ENCODE measurements around the gene CEP112.
"Not testable (repeated sequence)": the region's sequence is repeated elsewhere in the genome, so short reads cannot be mapped to it uniquely, and the experiment has no call there.

The CEP112 gene

GRCh38 chr17:66210208-66210574 lies 18.3 kb upstream of the CEP112 start:
- DNase-seq: no peak

GRCh38 chr17:66207936-66208335 lies 16.0 kb upstream of the CEP112 start:
- no peak for DNase-seq

GRCh38 chr17:66203274-66204015 lies 11.5 kb upstream of the CEP112 start:
- no peak for DNase-seq

GRCh38 chr17:66200685-66201092 lies 8.8 kb upstream of the CEP112 start:
- peak; percentile 42 for DNase-seq

GRCh38 chr17:66198242-66198641 lies 6.3 kb upstream of the CEP112 start:
- DNase-seq: no peak

- no peak for DNase-seq
Measured at GRCh38 chr17:66192378-66192687, 400 bp upstream of the CEP112 start.

- DNase-seq: no peak
Measured at GRCh38 chr17:66190738-66191592, 968 bp downstream of the CEP112 start.

- DNase-seq: no peak
Measured at GRCh38 chr17:66187718-66188117, 4.2 kb downstream of the CEP112 start.

GRCh38 chr17:66185862-66186261 lies 6.1 kb downstream of the CEP112 start:
- DNase-seq: no peak

- no peak for DNase-seq
Measured at GRCh38 chr17:66184392-66184791, 7.5 kb downstream of the CEP112 start.

- no peak for DNase-seq
Measured at GRCh38 chr17:66183529-66183928, 8.4 kb downstream of the CEP112 start.

GRCh38 chr17:66178642-66179041 lies 13.3 kb downstream of the CEP112 start:
- no peak for DNase-seq

- peak; percentile 66 for DNase-seq
Measured at GRCh38 chr17:66177048-66177447, 14.9 kb downstream of the CEP112 start.

GRCh38 chr17:66175892-66176291 lies 16.0 kb downstream of the CEP112 start:
- DNase-seq: no peak

- DNase-seq: no peak
Measured at GRCh38 chr17:66172691-66173223, 19.2 kb downstream of the CEP112 start.

GRCh38 chr17:66172144-66172543 lies 19.8 kb downstream of the CEP112 start:
- no peak for DNase-seq

GRCh38 chr17:66171692-66172091 lies 20.2 kb downstream of the CEP112 start:
- no peak for DNase-seq

- DNase-seq: no peak
Measured at GRCh38 chr17:66171172-66171571, 20.8 kb downstream of the CEP112 start.

GRCh38 chr17:66169839-66170238 lies 22.1 kb downstream of the CEP112 start:
- no peak for DNase-seq

- DNase-seq: no peak
Measured at GRCh38 chr17:66167189-66167815, 24.6 kb downstream of the CEP112 start.

GRCh38 chr17:66165537-66166123 lies 26.3 kb downstream of the CEP112 start:
- DNase-seq: no peak

- not testable (repeated sequence) for DNase-seq
Measured at GRCh38 chr17:66155055-66155454, 36.9 kb downstream of the CEP112 start.

- no peak for DNase-seq
Measured at GRCh38 chr17:66152756-66153155, 39.2 kb downstream of the CEP112 start.

Data from NCI-H2081 treated with DMSO at 0.1 percent for 48 hours (cell line).